Measurements from ENCODE around the gene STARD13. TPM values are rescaled to one million over a fixed set of nuclear protein-coding genes. Genes with fewer than 3 reads are reported as not detected.
"Not testable (repeated sequence)": the region's sequence is repeated elsewhere in the genome, so short reads cannot be mapped to it uniquely, and the experiment has no call there.

Gene STARD13
- total RNA-seq, 2 experiments from 2014 or later, result not detected

- ChIA-PET CTCF (interaction anchor here (1.3 kb wide), 1 partner anchor 9 kb away, joined by 3 read pairs; no protein-coding TSS in a partner anchor), POLR2A (no interaction called here)
- H3K4me3 Mint-ChIP-seq, result no peak overlapping the region
- ATAC-seq (no peak), DNase-seq (no peak)
- intact Hi-C loops (cut with micrococcal nuclease), result no loop called here
- H3K9me3 Mint-ChIP-seq, result no peaks in the 10 kb centered on the region
- H3K27me3 Mint-ChIP-seq, result peaks cover 15% of the 10 kb centered on the region
- peaks cover 8% of the 10 kb centered on the region for H3K4me1 Mint-ChIP-seq (ENCODE audit: low read depth)
- no peak overlapping the region for H3K27ac Mint-ChIP-seq
- TF ChIP-seq, protein P1, sequence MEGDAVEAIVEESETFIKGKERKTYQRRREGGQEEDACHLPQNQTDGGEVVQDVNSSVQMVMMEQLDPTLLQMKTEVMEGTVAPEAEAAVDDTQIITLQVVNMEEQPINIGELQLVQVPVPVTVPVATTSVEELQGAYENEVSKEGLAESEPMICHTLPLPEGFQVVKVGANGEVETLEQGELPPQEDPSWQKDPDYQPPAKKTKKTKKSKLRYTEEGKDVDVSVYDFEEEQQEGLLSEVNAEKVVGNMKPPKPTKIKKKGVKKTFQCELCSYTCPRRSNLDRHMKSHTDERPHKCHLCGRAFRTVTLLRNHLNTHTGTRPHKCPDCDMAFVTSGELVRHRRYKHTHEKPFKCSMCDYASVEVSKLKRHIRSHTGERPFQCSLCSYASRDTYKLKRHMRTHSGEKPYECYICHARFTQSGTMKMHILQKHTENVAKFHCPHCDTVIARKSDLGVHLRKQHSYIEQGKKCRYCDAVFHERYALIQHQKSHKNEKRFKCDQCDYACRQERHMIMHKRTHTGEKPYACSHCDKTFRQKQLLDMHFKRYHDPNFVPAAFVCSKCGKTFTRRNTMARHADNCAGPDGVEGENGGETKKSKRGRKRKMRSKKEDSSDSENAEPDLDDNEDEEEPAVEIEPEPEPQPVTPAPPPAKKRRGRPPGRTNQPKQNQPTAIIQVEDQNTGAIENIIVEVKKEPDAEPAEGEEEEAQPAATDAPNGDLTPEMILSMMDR (IDR thresholded peaks at IDR 0.05), result no peak
- no peaks in the 10 kb centered on the region for H3K36me3 Mint-ChIP-seq (ENCODE audit: low read depth)
Measured at GRCh38 chr13:33182729-33183128, 102.8 kb downstream of the STARD13 start.

GRCh38 chr13:33181264-33181663 lies 104.3 kb downstream of the STARD13 start:
- DNase-seq (no peak), ATAC-seq (no peak)
- TF ChIP-seq, protein P1 (IDR thresholded peaks at IDR 0.05), result no peak
- no peaks in the 10 kb centered on the region for H3K4me1 Mint-ChIP-seq (ENCODE audit: low read depth)
- CTCF ChIA-PET, result no interaction called here
- H3K27ac Mint-ChIP-seq, result no peak overlapping the region
- H3K27me3 Mint-ChIP-seq, result peaks cover 14% of the 10 kb centered on the region
- H3K36me3 Mint-ChIP-seq (ENCODE audit: low read depth), result no peaks in the 10 kb centered on the region
- intact Hi-C loops (cut with micrococcal nuclease), result no loop called here
- POLR2A ChIA-PET, result no interaction called here
- no peak overlapping the region for H3K4me3 Mint-ChIP-seq
- no peaks in the 10 kb centered on the region for H3K9me3 Mint-ChIP-seq

DNA sequence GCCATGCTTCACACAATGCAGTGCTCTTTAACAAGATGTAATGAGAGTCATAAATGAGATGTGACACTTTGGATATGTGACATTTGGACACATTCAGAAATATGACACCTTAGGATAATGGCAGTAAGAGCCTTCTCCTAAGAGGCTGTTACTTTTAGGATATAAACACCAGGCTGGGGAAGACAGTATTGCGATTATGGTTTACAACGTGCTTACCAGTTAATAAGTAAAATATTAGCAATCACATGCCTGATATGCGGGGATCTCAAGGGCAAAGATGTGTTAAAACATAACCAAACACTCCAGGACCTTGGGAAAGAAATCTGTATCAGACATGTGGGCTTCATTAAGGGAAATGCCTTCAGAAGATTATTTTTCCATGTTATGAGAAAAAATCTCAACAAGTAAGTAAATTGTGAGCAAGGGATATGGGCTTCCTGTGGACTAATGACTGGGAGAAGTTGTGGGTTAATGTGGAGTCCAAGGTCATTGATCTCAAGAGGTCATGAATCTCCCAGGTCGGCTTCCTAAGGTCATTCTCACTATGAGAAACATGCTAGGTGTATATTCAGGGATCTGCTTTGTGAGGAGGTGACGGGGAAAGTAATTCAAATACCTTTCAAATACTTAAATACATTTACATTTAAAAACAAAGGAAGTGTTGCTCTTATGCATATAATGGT lies 105.3 kb downstream of the STARD13 start:
- Mint-ChIP-seq H3K4me3 (no peak overlapping the region), H3K4me1 (ENCODE audit: low read depth) (no peaks in the 10 kb centered on the region), H3K36me3 (ENCODE audit: low read depth) (no peaks in the 10 kb centered on the region), H3K27ac (no peak overlapping the region), H3K27me3 (peaks cover 10% of the 10 kb centered on the region), H3K9me3 (no peaks in the 10 kb centered on the region)
- ATAC-seq (no peak), DNase-seq (no peak)
- ChIA-PET CTCF (no interaction called here), POLR2A (no interaction called here)
- intact Hi-C loops (cut with micrococcal nuclease), result no loop called here
- TF ChIP-seq, protein P1 (IDR thresholded peaks at IDR 0.05), result no peak

DNA sequence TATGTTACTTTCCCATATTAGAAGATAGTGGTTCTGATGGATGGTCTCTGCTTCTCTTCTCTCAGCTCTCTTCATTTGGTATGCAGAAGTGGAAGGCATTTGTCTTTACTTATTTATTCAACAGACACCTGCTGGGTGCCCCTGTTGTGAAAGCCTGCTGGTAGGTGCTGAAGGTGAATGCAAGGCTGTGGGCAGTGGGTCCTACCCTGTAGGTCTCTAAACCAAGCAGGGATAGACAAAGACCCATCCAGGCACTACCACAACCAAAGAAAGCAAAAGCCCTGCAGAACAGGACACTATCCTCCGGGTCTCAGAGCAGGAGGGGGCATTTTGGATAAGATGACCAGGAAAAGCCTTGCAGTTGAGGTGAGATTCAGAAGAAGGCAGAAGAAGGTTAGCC lies 106.1 kb downstream of the STARD13 start:
- H3K27me3 Mint-ChIP-seq, result peaks cover 10% of the 10 kb centered on the region
- DNase-seq, result no peak
- intact Hi-C loops (cut with micrococcal nuclease), result no loop called here
- TF ChIP-seq, protein P1 (IDR thresholded peaks at IDR 0.05), result no peak
- no peaks in the 10 kb centered on the region for H3K9me3 Mint-ChIP-seq
- ChIA-PET POLR2A (no interaction called here), CTCF (no interaction called here)
- ATAC-seq, result no peak
- no peak overlapping the region for H3K27ac Mint-ChIP-seq
- H3K36me3 Mint-ChIP-seq (ENCODE audit: low read depth), result no peaks in the 10 kb centered on the region
- H3K4me1 Mint-ChIP-seq (ENCODE audit: low read depth), result no peaks in the 10 kb centered on the region
- H3K4me3 Mint-ChIP-seq, result no peak overlapping the region

- Mint-ChIP-seq H3K27me3 (peaks cover 14% of the 10 kb centered on the region), H3K4me1 (ENCODE audit: low read depth) (no peaks in the 10 kb centered on the region), H3K27ac (no peak overlapping the region), H3K9me3 (no peaks in the 10 kb centered on the region), H3K36me3 (ENCODE audit: low read depth) (no peaks in the 10 kb centered on the region), H3K4me3 (no peak overlapping the region)
- DNase-seq (no peak), ATAC-seq (no peak)
- CTCF ChIA-PET, result no interaction called here
- TF ChIP-seq, protein P1 (IDR thresholded peaks at IDR 0.05), result no peak
- intact Hi-C loops (cut with micrococcal nuclease), result no loop called here
- POLR2A ChIA-PET, result no interaction called here
Measured at GRCh38 chr13:33178209-33178840, 107.2 kb downstream of the STARD13 start.

GRCh38 chr13:33177340-33178208 lies 108.0 kb downstream of the STARD13 start:
- H3K4me3 Mint-ChIP-seq; H3K4me1 Mint-ChIP-seq (ENCODE audit: low read depth); H3K27ac Mint-ChIP-seq; CTCF ChIA-PET; ATAC-seq; intact Hi-C loops (cut with micrococcal nuclease); H3K9me3 Mint-ChIP-seq; POLR2A ChIA-PET; DNase-seq; H3K36me3 Mint-ChIP-seq (ENCODE audit: low read depth): not testable (repeated sequence)
- H3K27me3 Mint-ChIP-seq, result peaks cover 11% of the 10 kb centered on the region
